CD8-positive, alpha-beta memory T cell (primary cell): ENCODE results near the gene PPOX. TPM values are rescaled to one million over a fixed set of nuclear protein-coding genes. Genes with fewer than 3 reads are reported as not detected.

Source experiments
- CTCF ChIA-PET: fragments of 350-600 bp; sonication (Branson Sonifier 250); formaldehyde crosslinking; loops from one replicate; lab custom pipeline; 2021; ENCODE audit warnings: antibody characterized with exemption; lab: Charles Lee
- POLR2A ChIA-PET: fragments of 350-600 bp; sonication (Branson Sonifier 250); formaldehyde crosslinking; loops from one replicate; lab custom pipeline; 2021; ENCODE audit warnings: antibody characterized with exemption; lab: Charles Lee
- DNase-seq, 5 donors: peaks; one replicate each; pipeline versions ENCODE4 v3.0.0 to v3.0.0-alpha.2; 2020 to 2022; ENCODE audit warnings: mixed read lengths in 1 of 5
- H3K27ac ChIP-seq: one replicate; pipeline ENCODE4 v1.7.0; 2013; ENCODE audit warnings: low read depth, mild to moderate bottlenecking, low read length, moderate library complexity
- H3K27me3 ChIP-seq: 2 replicates; pipeline ENCODE4 v1.7.0; 2013; ENCODE audit warnings: low read length, mild to moderate bottlenecking; ENCODE audit not compliant: insufficient read depth, poor library complexity, severe bottlenecking
- H3K36me3 ChIP-seq: 2 replicates; pipeline ENCODE4 v1.7.0; 2013; ENCODE audit warnings: mild to moderate bottlenecking, low read length, moderate library complexity; ENCODE audit not compliant: insufficient read depth
- H3K4me1 ChIP-seq: 2 replicates; pipeline ENCODE4 v1.7.0; 2013; ENCODE audit warnings: mild to moderate bottlenecking, low read length, moderate library complexity; ENCODE audit not compliant: insufficient read depth
- H3K4me3 ChIP-seq: 2 replicates; pipeline ENCODE4 v1.7.0; 2013; ENCODE audit warnings: mild to moderate bottlenecking, low read length
- H3K9me3 ChIP-seq: 2 replicates; pipeline ENCODE4 v1.7.0; 2013; ENCODE audit warnings: mild to moderate bottlenecking, low read length
- H3K27ac Mint-ChIP-seq, 8 donors: one replicate each; pipeline ENCODE4 v1.8.0; 2020 to 2021; ENCODE audit warnings: mixed read lengths in 8 of 8, mild to moderate bottlenecking in 6 of 8, inconsistent platforms in 3 of 8, moderate library complexity in 3 of 8
- H3K27me3 Mint-ChIP-seq, 2 donors: one replicate each; pipeline ENCODE4 v1.8.0; 2020 to 2021; ENCODE audit warnings: mixed read lengths in 2 of 2, mild to moderate bottlenecking in 1 of 2, moderate library complexity in 1 of 2
- H3K36me3 Mint-ChIP-seq, 3 donors: one replicate each; pipeline ENCODE4 v1.8.0; 2020 to 2021; ENCODE audit warnings: mixed read lengths in 3 of 3, inconsistent platforms in 1 of 3, mild to moderate bottlenecking in 1 of 3
- H3K4me1 Mint-ChIP-seq, 3 donors: one replicate each; pipeline ENCODE4 v1.8.0; 2020 to 2021; ENCODE audit warnings: mixed read lengths in 3 of 3, inconsistent platforms in 1 of 3, mild to moderate bottlenecking in 1 of 3
- H3K4me3 Mint-ChIP-seq, 7 donors: one replicate each; pipeline ENCODE4 v1.8.0; 2020 to 2021; ENCODE audit warnings: mixed read lengths in 7 of 7, mild to moderate bottlenecking in 6 of 7, moderate library complexity in 4 of 7, inconsistent platforms in 2 of 7
- H3K9me3 Mint-ChIP-seq, 5 donors: one replicate each; pipeline ENCODE4 v1.8.0; 2020 to 2022; ENCODE audit warnings: mixed read lengths in 5 of 5, mild to moderate bottlenecking in 3 of 5, moderate library complexity in 2 of 5, inconsistent platforms in 1 of 5
- polyA plus RNA-seq: library from polyadenylated mRNA; unstranded; fragments of 300-500 nt; fragmentation: Illumina TruSeq; gene quantifications from one replicate; pipeline ENCODE4 v1.2.3, GENCODE V29; 2021
- total RNA-seq, 2 experiments: library from RNA; stranded (reverse); gene quantifications; one replicate each; pipeline ENCODE4 v1.2.3, GENCODE V29; 2021

Gene PPOX
- total and polyA plus RNA-seq, 3 experiments from 2014 or later: 17.6 to 31.3 (median 24.4) TPM

DNA sequence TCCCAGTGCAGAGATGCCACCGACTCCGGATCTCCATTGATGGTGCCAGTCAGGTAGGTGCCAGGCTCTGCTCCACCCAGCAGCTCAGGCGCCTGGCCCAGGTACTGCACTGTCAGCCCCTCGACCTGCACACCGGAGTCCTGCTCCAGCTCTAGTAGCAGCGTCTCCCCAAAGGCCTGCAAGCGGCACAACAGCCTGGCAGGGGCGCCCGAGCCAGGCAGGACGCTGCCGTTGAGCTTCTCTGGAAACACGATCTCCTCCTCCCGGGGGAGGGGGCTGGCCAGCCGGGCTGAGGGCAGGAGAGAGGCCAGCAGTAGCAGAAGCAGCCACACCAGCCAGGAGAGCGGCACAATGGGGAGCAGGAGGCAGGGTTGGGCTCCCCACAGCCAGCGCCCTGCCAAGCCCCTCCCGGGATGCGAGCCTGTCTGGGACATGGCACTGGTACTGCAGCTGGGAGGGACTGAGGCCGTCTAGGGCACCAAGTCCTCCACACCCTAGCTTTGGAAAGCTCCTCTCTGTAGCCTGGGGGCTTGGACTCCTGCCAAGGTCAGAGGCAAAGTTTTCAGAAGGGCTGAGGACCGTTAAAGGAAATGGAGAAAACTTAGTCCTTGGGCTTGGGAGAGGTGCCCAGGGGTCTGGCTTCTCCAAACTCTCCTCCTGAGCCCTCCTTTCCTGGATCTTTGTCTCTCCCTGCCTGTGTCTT, 32.1 kb downstream of the PPOX start:
- ChIA-PET POLR2A (no interaction called here), CTCF (interaction anchor here (2.2 kb wide), 1 partner anchor 27 kb away, joined by 10 read pairs; the partner anchor contains the start of gene TOMM40L)
- DNase-seq: no peak
- peaks cover 53% of the 10 kb centered on the region for H3K4me1 ChIP-seq
- no peaks in the 10 kb centered on the region for H3K36me3 ChIP-seq
- Mint-ChIP-seq H3K4me1 (peaks cover 49 to 63% (median 54%) of the 10 kb centered on the region in 3 donors), H3K9me3 (no peaks in the 10 kb centered on the region), H3K36me3 (peaks cover 0 to 10% (median 0%) of the 10 kb centered on the region in 3 donors), H3K4me3 (no peak overlapping the region), H3K27me3 (peaks cover 0 to 2% of the 10 kb centered on the region in 2 donors), H3K27ac (no peak overlapping the region)
- no peaks in the 10 kb centered on the region for H3K9me3 ChIP-seq
- no peak overlapping the region for H3K4me3 ChIP-seq
- H3K27me3 ChIP-seq: no peaks in the 10 kb centered on the region
- H3K27ac ChIP-seq: peak overlapping the region; percentile 2

DNA sequence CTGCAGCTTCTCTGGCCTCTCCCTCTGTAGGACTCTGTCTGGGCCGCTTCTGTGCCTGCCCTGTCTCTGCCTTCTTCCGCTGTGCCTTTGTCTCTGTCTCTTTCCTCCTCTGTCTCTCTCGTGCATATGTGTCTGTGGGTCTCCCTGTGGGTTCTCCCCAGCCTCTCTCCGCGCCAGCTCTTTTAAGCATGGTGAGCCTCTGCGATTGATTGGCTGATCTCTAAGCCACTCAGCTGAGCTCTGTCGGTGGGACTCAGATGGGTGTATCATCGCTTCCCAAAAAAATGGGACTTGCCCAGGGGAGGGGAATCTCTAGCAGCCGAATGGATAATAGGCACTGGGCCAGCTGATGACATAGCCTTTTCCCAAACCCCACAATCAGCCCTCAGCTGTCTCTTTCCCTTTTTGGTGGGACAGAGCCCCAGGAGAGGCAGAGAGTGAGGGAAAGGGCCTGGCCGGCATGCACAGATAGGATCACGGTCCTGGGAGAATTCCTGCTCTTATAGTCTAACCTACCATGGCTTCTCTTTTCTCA, 32.7 kb downstream of the PPOX start, which contains the start of gene ADAMTS4:
Gene ADAMTS4, minus strand, starts transcription at position 158 of the 535 bp plus-strand sequence. CDS start 427 bp downstream, outside the sequence.
- Mint-ChIP-seq H3K9me3 (no peaks in the 10 kb centered on the region), H3K4me1 (peaks cover 53 to 65% (median 60%) of the 10 kb centered on the region in 3 donors), H3K27ac (peak within 1 kb of the TSS in 6 of 8 donors; percentile 17 to 98 (median 80)), H3K27me3 (peaks cover 0 to 2% of the 10 kb centered on the region in 2 donors), H3K36me3 (peaks cover 0 to 13% (median 0%) of the 10 kb centered on the region in 3 donors), H3K4me3 (peak within 1 kb of the TSS in 1 of 7 donors; percentile 61)
- peaks cover 59% of the 10 kb centered on the region for H3K4me1 ChIP-seq
- POLR2A ChIA-PET: no interaction called here
- CTCF ChIA-PET: interaction anchor here (0.9 to 2.2 kb wide), 3 partner anchors 12 to 34 kb away, joined by 3 to 10 read pairs (median 5); partner anchors contain the start of genes PPOX and TOMM40L
- H3K4me3 ChIP-seq: no peak within 1 kb of the TSS
- DNase-seq: no peak
- no peaks in the 10 kb centered on the region for H3K27me3 ChIP-seq
- peaks cover 4% of the 10 kb centered on the region for H3K36me3 ChIP-seq
- peak within 1 kb of the TSS; percentile 89 for H3K27ac ChIP-seq
- no peaks in the 10 kb centered on the region for H3K9me3 ChIP-seq

DNA sequence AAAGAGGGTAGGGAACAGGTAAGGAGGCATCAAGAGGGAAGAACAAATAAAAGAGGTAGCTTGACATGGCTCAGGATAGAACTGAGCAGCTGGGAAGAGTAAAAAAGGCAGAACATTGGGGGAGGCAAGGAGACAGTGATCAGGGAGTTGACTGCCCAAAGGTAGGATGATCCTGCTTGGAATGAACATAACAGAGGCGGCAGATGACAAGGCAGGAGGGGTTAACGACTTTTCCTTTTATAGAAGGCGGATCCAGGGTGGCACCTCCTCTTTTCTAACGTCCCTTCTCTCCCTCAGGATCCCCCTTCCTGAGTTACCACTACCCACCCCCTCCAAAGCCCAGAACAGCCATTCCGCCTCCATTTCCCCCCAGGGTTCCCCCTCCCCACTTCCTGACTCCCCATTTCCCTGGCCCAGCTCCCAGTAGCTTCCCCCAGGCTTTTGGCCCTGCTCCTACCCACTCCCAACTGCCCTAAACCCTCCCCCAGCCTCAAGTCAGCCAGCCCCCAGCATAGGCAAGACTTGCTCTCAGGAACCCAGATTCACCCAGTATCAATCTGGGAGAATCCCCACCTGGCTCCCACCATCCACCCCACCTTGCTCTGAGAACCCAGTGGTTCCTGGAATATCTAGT, 33.4 kb downstream of the PPOX start:
- Mint-ChIP-seq H3K27ac (peak overlapping the region in 6 of 8 donors; percentile 17 to 98 (median 80)), H3K27me3 (peaks cover 0 to 2% of the 10 kb centered on the region in 2 donors), H3K4me3 (peak overlapping the region in 2 of 7 donors; percentile 47 to 61), H3K4me1 (peaks cover 57 to 67% (median 64%) of the 10 kb centered on the region in 3 donors), H3K9me3 (no peaks in the 10 kb centered on the region), H3K36me3 (peaks cover 0 to 20% (median 5%) of the 10 kb centered on the region in 3 donors)
- Histone ChIP-seq H3K4me1 (peaks cover 59% of the 10 kb centered on the region), H3K9me3 (no peaks in the 10 kb centered on the region), H3K36me3 (peaks cover 10% of the 10 kb centered on the region), H3K27ac (peak overlapping the region; percentile 89), H3K27me3 (no peaks in the 10 kb centered on the region), H3K4me3 (no peak overlapping the region)
- ChIA-PET CTCF (interaction anchor here (0.9 to 2.2 kb wide), 3 partner anchors 12 to 34 kb away, joined by 3 to 10 read pairs (median 5); partner anchors contain the start of genes PPOX and TOMM40L), POLR2A (no interaction called here)
- DNase-seq: no peak

DNA sequence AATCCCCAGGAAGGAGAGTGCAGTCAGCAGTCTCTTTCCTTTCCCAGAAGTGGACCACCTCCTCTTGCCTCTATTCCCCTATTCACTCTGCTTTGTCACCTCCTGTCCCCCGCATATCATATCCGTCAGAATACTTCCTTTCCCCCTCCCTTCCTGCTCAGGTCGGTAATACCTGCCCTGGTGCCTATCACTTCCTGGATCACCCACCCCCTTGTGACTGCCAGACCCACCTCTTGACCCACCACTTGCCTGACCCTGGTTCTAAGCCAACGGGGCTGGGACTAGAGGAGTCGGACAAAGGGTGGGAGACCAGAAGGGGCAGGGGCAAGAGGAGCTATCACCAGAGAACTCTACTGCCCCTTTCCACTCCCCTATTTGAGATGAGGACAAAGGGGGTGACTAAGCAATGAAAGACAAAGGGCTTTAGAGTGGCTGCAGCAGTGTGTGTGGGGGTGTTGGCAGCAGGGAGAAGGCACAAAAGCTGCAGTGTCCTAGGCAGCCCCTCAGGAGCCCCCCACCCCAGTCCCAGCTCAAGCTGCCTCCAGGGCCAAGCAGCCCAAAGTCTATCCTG, 34.3 kb downstream of the PPOX start:
- Histone ChIP-seq H3K27ac (peak overlapping the region; percentile 89), H3K4me3 (no peak overlapping the region), H3K27me3 (no peaks in the 10 kb centered on the region), H3K4me1 (peaks cover 58% of the 10 kb centered on the region), H3K9me3 (no peaks in the 10 kb centered on the region), H3K36me3 (peaks cover 10% of the 10 kb centered on the region)
- H3K27ac Mint-ChIP-seq: peak overlapping the region; percentile 79 to 98 (median 97)
- H3K36me3 Mint-ChIP-seq: peaks cover 3 to 26% (median 9%) of the 10 kb centered on the region in 3 donors
- H3K9me3 Mint-ChIP-seq: no peaks in the 10 kb centered on the region
- peak overlapping the region; percentile 27 to 78 (median 53) for H3K4me3 Mint-ChIP-seq
- peaks cover 53 to 64% (median 62%) of the 10 kb centered on the region in 3 donors for H3K4me1 Mint-ChIP-seq
- H3K27me3 Mint-ChIP-seq: no peaks in the 10 kb centered on the region
- DNase-seq: peak in 1 of 5 donors; percentile 42
- CTCF ChIA-PET: interaction anchor here (1.4 to 14.0 kb wide), 5 partner anchors 8 to 181 kb away, joined by 4 to 197 read pairs (median 15); partner anchors contain the start of genes APOA2, PPOX and TOMM40L
- POLR2A ChIA-PET: interaction anchor here (0.5 to 1.0 kb wide), 2 partner anchors 21 to 106 kb away, joined by 12 read pairs; no protein-coding TSS in a partner anchor

DNA sequence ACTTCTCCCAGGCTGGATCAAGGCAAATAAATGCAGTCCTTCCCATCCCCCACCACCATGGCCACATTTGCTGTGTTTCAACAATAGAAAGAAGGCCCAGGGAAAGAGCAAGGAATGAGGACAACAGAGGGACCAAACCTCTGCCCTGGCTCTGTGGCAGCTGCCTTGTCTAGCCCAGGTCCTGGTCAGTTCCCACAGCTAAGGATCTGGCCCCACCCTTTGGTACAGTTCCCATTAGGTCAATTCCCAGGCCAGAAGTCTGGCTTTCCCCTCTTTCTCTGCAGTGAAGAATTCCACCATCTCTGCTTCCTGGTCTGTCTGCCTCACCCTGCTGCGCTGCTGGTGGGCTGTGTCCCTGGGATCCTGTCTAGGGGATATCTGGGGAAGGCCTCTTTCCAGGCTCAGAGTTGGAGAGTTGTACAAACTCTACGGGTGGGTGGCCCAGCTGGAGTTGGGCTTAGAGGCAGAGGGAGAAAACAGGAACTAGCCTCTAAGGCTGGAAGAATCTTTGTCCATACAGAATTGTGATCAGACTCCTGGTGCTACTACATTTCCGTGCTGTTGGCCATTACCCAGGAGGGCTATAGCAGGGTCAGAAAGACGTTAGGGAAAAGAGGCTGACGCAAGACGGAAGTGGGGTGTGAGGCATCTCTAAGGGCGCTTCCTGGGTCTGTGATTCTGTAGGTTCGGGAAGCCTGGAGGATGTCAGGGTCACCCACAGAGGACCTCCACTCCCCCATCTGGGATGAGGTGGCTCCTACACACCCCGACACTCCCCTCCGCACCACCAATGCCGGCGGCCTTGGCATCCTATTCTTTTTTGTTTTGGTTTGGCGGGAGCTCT, 35.0 kb downstream of the PPOX start:
- ChIA-PET POLR2A (interaction anchor here (0.5 to 2.3 kb wide), 15 partner anchors 9 to 130 kb away, joined by 3 to 51 read pairs (median 7); partner anchors contain the start of genes B4GALT3, DEDD, PPOX and SDHC), CTCF (interaction anchor here (1.4 to 14.0 kb wide), 8 partner anchors 9 to 181 kb away, joined by 4 to 197 read pairs (median 12); partner anchors contain the start of genes APOA2, PPOX and TOMM40L)
- DNase-seq: no peak
- no peaks in the 10 kb centered on the region for H3K9me3 ChIP-seq
- Mint-ChIP-seq H3K4me3 (peak overlapping the region; percentile 93 to 97 (median 95)), H3K27me3 (no peaks in the 10 kb centered on the region), H3K36me3 (peaks cover 3 to 33% (median 12%) of the 10 kb centered on the region in 3 donors), H3K9me3 (no peaks in the 10 kb centered on the region), H3K27ac (peak overlapping the region; percentile 96 to 99 (median 98)), H3K4me1 (peaks cover 56 to 66% (median 64%) of the 10 kb centered on the region in 3 donors)
- peaks cover 17% of the 10 kb centered on the region for H3K36me3 ChIP-seq
- peak overlapping the region; percentile 99 for H3K4me3 ChIP-seq
- peak overlapping the region; percentile 89 for H3K27ac ChIP-seq
- H3K4me1 ChIP-seq: peaks cover 56% of the 10 kb centered on the region
- no peaks in the 10 kb centered on the region for H3K27me3 ChIP-seq

DNA sequence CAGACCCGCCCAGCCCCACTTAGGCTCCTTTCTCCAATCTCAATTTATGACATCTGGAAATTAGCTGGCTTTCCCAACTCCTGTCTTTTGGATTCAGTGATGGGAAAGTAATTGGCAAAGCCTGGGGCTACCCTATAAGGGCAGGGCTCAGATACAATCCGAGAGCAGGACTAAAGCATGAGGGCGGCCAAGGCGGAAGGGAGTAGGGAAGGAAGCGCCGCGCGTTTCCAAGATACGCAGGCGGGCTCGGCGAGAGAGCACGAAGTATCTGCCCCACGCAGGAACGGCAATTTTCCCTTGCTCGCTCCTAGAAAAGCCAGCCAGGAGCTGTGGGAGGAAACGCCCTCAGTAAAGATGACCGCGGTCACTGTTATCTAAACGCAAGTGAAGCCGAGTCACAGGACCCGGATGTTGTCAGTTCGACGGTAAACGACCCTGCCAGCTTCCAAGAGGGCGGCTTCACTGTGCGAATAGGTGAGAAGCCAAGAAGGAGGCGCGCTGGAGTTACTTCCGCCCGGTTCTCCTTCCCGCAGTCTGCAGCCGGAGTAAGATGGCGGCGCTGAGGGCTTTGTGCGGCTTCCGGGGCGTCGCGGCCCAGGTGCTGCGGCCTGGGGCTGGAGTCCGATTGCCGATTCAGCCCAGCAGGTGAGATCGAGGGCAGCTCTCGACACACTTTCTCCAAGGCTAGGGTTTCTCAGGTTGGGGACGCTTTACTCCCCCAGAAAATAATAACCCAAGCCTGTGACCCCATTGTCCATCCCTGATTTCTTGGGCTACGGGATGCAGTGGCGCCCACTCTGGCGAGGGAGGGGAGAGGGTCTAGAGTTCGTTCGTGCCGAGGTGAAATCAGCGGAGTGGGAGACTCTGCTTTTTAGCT, 35.8 kb downstream of the PPOX start, which contains the start of gene NDUFS2:
Gene NDUFS2, plus strand, starts transcription at position 532 of the 877 bp plus-strand sequence. Its CDS starts 19 bp downstream, at position 551.
- Histone ChIP-seq H3K4me1 (peaks cover 59% of the 10 kb centered on the region), H3K36me3 (peaks cover 24% of the 10 kb centered on the region), H3K27ac (peak within 1 kb of the TSS; percentile 89), H3K4me3 (peak within 1 kb of the TSS; percentile 99), H3K9me3 (no peaks in the 10 kb centered on the region), H3K27me3 (no peaks in the 10 kb centered on the region)
- Mint-ChIP-seq H3K27me3 (no peaks in the 10 kb centered on the region), H3K4me3 (peak within 1 kb of the TSS; percentile 93 to 97 (median 95)), H3K4me1 (peaks cover 59 to 73% (median 71%) of the 10 kb centered on the region in 3 donors), H3K36me3 (peaks cover 3 to 42% (median 16%) of the 10 kb centered on the region in 3 donors), H3K27ac (peak within 1 kb of the TSS; percentile 96 to 99 (median 98)), H3K9me3 (no peaks in the 10 kb centered on the region)
- POLR2A ChIA-PET: interaction anchor here (0.5 to 2.3 kb wide), 17 partner anchors 10 to 133 kb away, joined by 3 to 51 read pairs (median 7); partner anchors contain the start of genes ARHGAP30, B4GALT3, DEDD and PPOX
- CTCF ChIA-PET: interaction anchor here (1.0 to 14.0 kb wide), 12 partner anchors 9 to 198 kb away, joined by 3 to 197 read pairs (median 10); partner anchors contain the start of genes APOA2, PPOX, SDHC and TOMM40L
- DNase-seq: peak; percentile 92 to 98 (median 93)
